ENCODE measurements around the gene GINS3. TPM values are rescaled to one million over a fixed set of nuclear protein-coding genes. Genes with fewer than 3 reads are reported as not detected.
"Not testable (repeated sequence)": the region's sequence is repeated elsewhere in the genome, so short reads cannot be mapped to it uniquely, and the experiment has no call there.

Gene GINS3
- total and polyA plus RNA-seq, 8 donors = 0.56 to 2.0 (median 0.90) TPM

GRCh38 chr16:58413359-58413758 lies 21.1 kb downstream of the GINS3 start:
- no peak overlapping the region for H3K27ac ChIP-seq
- ATAC-seq (no peak), DNase-seq (no peak), FAIRE-seq (no peak)
- WGBS, 2 donors = 70 to 82% methylated on average over 6 of the region's 6 CpGs
- H3K27me3 ChIP-seq = no peaks in the 10 kb centered on the region
- H3K4me3 ChIP-seq = no peak overlapping the region
- H3K36me3 ChIP-seq = no peaks in the 10 kb centered on the region
- TF ChIP-seq CTCF (IDR thresholded peaks at IDR 0.05) = no peak
- H3K9me3 ChIP-seq = no peaks in the 10 kb centered on the region
- intact Hi-C loops (cut with DNase I) = no loop called here
- H3K4me1 ChIP-seq = no peaks in the 10 kb centered on the region

DNA sequence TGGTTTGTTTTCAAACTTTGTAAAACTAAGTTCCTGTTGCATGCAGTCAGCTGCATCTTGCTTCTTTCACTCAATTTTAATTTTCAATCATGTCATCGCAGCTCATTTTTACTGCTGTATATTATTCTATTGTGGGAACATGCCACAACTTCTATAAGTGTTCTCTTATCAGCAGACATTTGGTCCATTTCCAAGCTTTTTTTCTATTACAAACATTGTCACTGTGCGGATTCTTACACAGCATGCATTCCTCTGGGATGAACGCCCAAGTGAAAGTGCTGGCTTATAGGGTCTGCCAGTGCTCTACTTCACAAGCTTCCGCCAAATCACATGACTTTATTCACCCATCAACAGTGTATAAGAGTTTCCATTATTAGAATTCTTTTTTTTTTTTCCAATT lies 22.7 kb downstream of the GINS3 start:
- ATAC-seq (no peak), DNase-seq (no peak), FAIRE-seq (no peak)
- 56 to 61% methylated on average over 4 of the region's 4 CpGs for WGBS, 2 donors
- Histone ChIP-seq H3K9me3 (no peaks in the 10 kb centered on the region), H3K27ac (no peak overlapping the region), H3K4me1 (no peaks in the 10 kb centered on the region), H3K27me3 (no peaks in the 10 kb centered on the region), H3K36me3 (no peaks in the 10 kb centered on the region), H3K4me3 (no peak overlapping the region)
- no peak for TF ChIP-seq CTCF (IDR thresholded peaks at IDR 0.05)
- intact Hi-C loops (cut with DNase I) = no loop called here

- H3K4me3 ChIP-seq; intact Hi-C loops (cut with DNase I); ATAC-seq; H3K27ac ChIP-seq; H3K36me3 ChIP-seq; H3K9me3 ChIP-seq; H3K27me3 ChIP-seq; H3K4me1 ChIP-seq; FAIRE-seq; DNase-seq: not testable (repeated sequence)
- WGBS, 2 donors = 87 to 90% methylated on average over 5 of the region's 5 CpGs
These were observed 23.7 kb downstream of the GINS3 start for GRCh38 chr16:58415961-58416360.

DNA sequence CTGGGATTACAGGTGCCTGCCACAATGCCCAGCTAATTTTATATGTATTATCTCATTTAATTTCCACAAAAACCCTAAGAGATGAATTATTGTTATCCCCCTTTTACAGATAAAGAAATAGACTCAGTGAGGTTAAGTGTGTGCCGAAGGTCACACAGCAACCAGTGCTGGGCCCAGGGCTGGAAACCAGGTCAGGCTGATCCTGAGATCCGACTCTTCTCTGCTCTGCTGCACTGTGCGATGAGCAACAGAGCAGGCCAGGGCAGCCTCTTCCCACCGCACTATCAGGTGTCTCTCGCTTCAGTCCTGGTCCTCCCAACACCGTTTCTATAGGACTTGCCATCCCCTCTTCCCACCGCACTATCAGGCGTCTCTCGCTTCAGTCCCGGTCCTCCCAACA lies 24.8 kb downstream of the GINS3 start:
- Histone ChIP-seq H3K27me3 (no peaks in the 10 kb centered on the region), H3K36me3 (no peaks in the 10 kb centered on the region), H3K9me3 (no peaks in the 10 kb centered on the region), H3K4me1 (no peaks in the 10 kb centered on the region), H3K27ac (no peak overlapping the region), H3K4me3 (no peak overlapping the region)
- WGBS, 2 donors = 83 to 90% methylated on average over 10 of the region's 10 CpGs
- no peak for TF ChIP-seq CTCF (IDR thresholded peaks at IDR 0.05)
- ATAC-seq (no peak), FAIRE-seq (no peak), DNase-seq (no peak)
- intact Hi-C loops (cut with DNase I) = no loop called here

- FAIRE-seq = no peak
These were observed 25.3 kb downstream of the GINS3 start for GRCh38 chr16:58417600-58417999.

More at GRCh38 chr16:58417600-58417999, 25.3 kb downstream of the GINS3 start:
- ATAC-seq = no peak
- intact Hi-C loops (cut with DNase I) = no loop called here
- DNase-seq = no peak
- Histone ChIP-seq H3K27ac (no peak overlapping the region), H3K9me3 (no peaks in the 10 kb centered on the region), H3K36me3 (no peaks in the 10 kb centered on the region), H3K4me3 (no peak overlapping the region), H3K4me1 (no peaks in the 10 kb centered on the region), H3K27me3 (no peaks in the 10 kb centered on the region)
- no peak for TF ChIP-seq CTCF (IDR thresholded peaks at IDR 0.05)
- 24 to 25% methylated on average over 5 of the region's 5 CpGs for WGBS, 2 donors
